ENCODE data around the gene PNKD.

- TF ChIP-seq MAX (CRISPR knock-in tag; IDR thresholded peaks at IDR 0.05) = no peak
- TF ChIP-seq, protein P1, sequence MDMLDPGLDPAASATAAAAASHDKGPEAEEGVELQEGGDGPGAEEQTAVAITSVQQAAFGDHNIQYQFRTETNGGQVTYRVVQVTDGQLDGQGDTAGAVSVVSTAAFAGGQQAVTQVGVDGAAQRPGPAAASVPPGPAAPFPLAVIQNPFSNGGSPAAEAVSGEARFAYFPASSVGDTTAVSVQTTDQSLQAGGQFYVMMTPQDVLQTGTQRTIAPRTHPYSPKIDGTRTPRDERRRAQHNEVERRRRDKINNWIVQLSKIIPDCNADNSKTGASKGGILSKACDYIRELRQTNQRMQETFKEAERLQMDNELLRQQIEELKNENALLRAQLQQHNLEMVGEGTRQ (CRISPR knock-in tag; IDR thresholded peaks at IDR 0.05) = no peak
These were observed 12.8 kb upstream of the PNKD start for GRCh38 chr2:218257390-218257981.

Data from WTC11 (cell line).